ENCODE data around the gene ITIH5. TPM values are rescaled to one million over a fixed set of nuclear protein-coding genes. Genes with fewer than 3 reads are reported as not detected.

Gene ITIH5
- total and polyA plus RNA-seq, 9 donors, result 4.8 to 32.2 (median 15.1) TPM

- Histone ChIP-seq H3K36me3 (no peaks in the 10 kb centered on the region), H3K4me3 (no peak overlapping the region), H3K27ac (no peak overlapping the region), H3K4me1 (ENCODE audit: insufficient read depth) (peaks cover 4% of the 10 kb centered on the region), H3K27me3 (no peaks in the 10 kb centered on the region), H3K9me3 (no peaks in the 10 kb centered on the region)
- no peak for TF ChIP-seq EP300 (IDR thresholded peaks at IDR 0.05)
- no peak for TF ChIP-seq CTCF (IDR thresholded peaks at IDR 0.05)
- TF ChIP-seq POLR2A (IDR thresholded peaks at IDR 0.05), result no peak
- 57 to 64% (median 59%) methylated on average over 4 of the region's 4 CpGs for WGBS, 3 donors
- intact Hi-C loops (cut with DNase I), result no loop called here
- DNase-seq, result no peak
These were observed 59.8 kb downstream of the ITIH5 start for GRCh38 chr10:7606951-7607404.

GRCh38 chr10:7605565-7606295, 61.0 kb downstream of the ITIH5 start:
- Histone ChIP-seq H3K9me3 (no peaks in the 10 kb centered on the region), H3K27ac (no peak overlapping the region), H3K4me1 (ENCODE audit: insufficient read depth) (peaks cover 3% of the 10 kb centered on the region), H3K27me3 (no peaks in the 10 kb centered on the region), H3K4me3 (no peak overlapping the region), H3K36me3 (no peaks in the 10 kb centered on the region)
- intact Hi-C loops (cut with DNase I), result no loop called here
- 24 to 58% (median 32%) methylated on average over 11 of the region's 11 CpGs for WGBS, 3 donors
- no peak for DNase-seq
- TF ChIP-seq POLR2A (IDR thresholded peaks at IDR 0.05) (no peak), CTCF (IDR thresholded peaks at IDR 0.05) (no peak), EP300 (IDR thresholded peaks at IDR 0.05) (no peak)

GRCh38 chr10:7601023-7601656, 65.6 kb downstream of the ITIH5 start:
- Histone ChIP-seq H3K4me3 (no peak overlapping the region), H3K27ac (no peak overlapping the region), H3K27me3 (no peaks in the 10 kb centered on the region), H3K4me1 (ENCODE audit: insufficient read depth) (peaks cover 2% of the 10 kb centered on the region), H3K36me3 (no peaks in the 10 kb centered on the region), H3K9me3 (no peaks in the 10 kb centered on the region)
- no peak for TF ChIP-seq CTCF (IDR thresholded peaks at IDR 0.05)
- TF ChIP-seq POLR2A (IDR thresholded peaks at IDR 0.05), result no peak
- no peak for TF ChIP-seq EP300 (IDR thresholded peaks at IDR 0.05)
- DNase-seq, result no peak
- intact Hi-C loops (cut with DNase I), result no loop called here
- 88 to 97% (median 90%) methylated on average over 3 of the region's 3 CpGs for WGBS, 3 donors

- H3K9me3 ChIP-seq, result no peaks in the 10 kb centered on the region
- TF ChIP-seq EP300 (IDR thresholded peaks at IDR 0.05), result no peak
- H3K36me3 ChIP-seq, result no peaks in the 10 kb centered on the region
- intact Hi-C loops (cut with DNase I), result no loop called here
- peaks cover 2% of the 10 kb centered on the region for H3K4me1 ChIP-seq (ENCODE audit: insufficient read depth)
- no peak overlapping the region for H3K27ac ChIP-seq
- no peak for DNase-seq
- no peak overlapping the region for H3K4me3 ChIP-seq
- WGBS, 3 donors, result 18 to 46% (median 32%) methylated on average over 3 of the region's 3 CpGs
- no peaks in the 10 kb centered on the region for H3K27me3 ChIP-seq
These were observed 68.0 kb downstream of the ITIH5 start for GRCh38 chr10:7598771-7599170.

GRCh38 chr10:7596356-7596755, 70.4 kb downstream of the ITIH5 start:
- H3K4me3 ChIP-seq, result no peak overlapping the region
- H3K9me3 ChIP-seq, result no peaks in the 10 kb centered on the region
- no peak for DNase-seq
- intact Hi-C loops (cut with DNase I), result no loop called here
- H3K4me1 ChIP-seq (ENCODE audit: insufficient read depth), result peaks cover 9% of the 10 kb centered on the region
- H3K27ac ChIP-seq, result no peak overlapping the region
- TF ChIP-seq EP300 (IDR thresholded peaks at IDR 0.05) (no peak), CTCF (IDR thresholded peaks at IDR 0.05) (no peak), POLR2A (IDR thresholded peaks at IDR 0.05) (no peak)
- no peaks in the 10 kb centered on the region for H3K27me3 ChIP-seq
- no peaks in the 10 kb centered on the region for H3K36me3 ChIP-seq
- 93 to 94% (median 93%) methylated on average over 6 of the region's 6 CpGs for WGBS, 3 donors
